ENCODE results near the gene SHC4.

The SHC4 gene

GRCh38 chr15:48891232-48891765, 72.4 kb downstream of the SHC4 start:
- Histone ChIP-seq H3K4me1 (ENCODE audit: control insufficient read depth, insufficient read depth, low read length) (peaks cover 9% of the 10 kb centered on the region), H3K9me3 (replicated peaks; ENCODE audit: low read length) (no peaks in the 10 kb centered on the region), H3K4me2 (ENCODE audit: low read length) (no peak overlapping the region), H3K36me3 (ENCODE audit: insufficient read depth, low read length) (no peaks in the 10 kb centered on the region), H3K4me3 (ENCODE audit: low read length) (no peak overlapping the region), H3K9ac (ENCODE audit: low read depth, low read length) (no peak overlapping the region), H3K27me3 (ENCODE audit: control insufficient read depth, insufficient read depth, low read length) (no peaks in the 10 kb centered on the region)

- no peak overlapping the region for H3K9ac ChIP-seq (ENCODE audit: low read depth, low read length)
- no peaks in the 10 kb centered on the region for H3K27me3 ChIP-seq (ENCODE audit: control insufficient read depth, insufficient read depth, low read length)
- no peaks in the 10 kb centered on the region for H3K36me3 ChIP-seq (ENCODE audit: insufficient read depth, low read length)
- H3K4me2 ChIP-seq (ENCODE audit: low read length): no peak overlapping the region
- no peaks in the 10 kb centered on the region for H3K9me3 ChIP-seq (replicated peaks; ENCODE audit: low read length)
- peaks cover 9% of the 10 kb centered on the region for H3K4me1 ChIP-seq (ENCODE audit: control insufficient read depth, insufficient read depth, low read length)
- H3K4me3 ChIP-seq (ENCODE audit: low read length): no peak overlapping the region
Measured at GRCh38 chr15:48890375-48890972, 73.2 kb downstream of the SHC4 start.

- Histone ChIP-seq H3K4me3 (ENCODE audit: low read length) (no peak overlapping the region), H3K4me1 (ENCODE audit: control insufficient read depth, insufficient read depth, low read length) (peaks cover 9% of the 10 kb centered on the region), H3K9ac (ENCODE audit: low read depth, low read length) (no peak overlapping the region), H3K36me3 (ENCODE audit: insufficient read depth, low read length) (no peaks in the 10 kb centered on the region), H3K4me2 (ENCODE audit: low read length) (no peak overlapping the region), H3K27me3 (ENCODE audit: control insufficient read depth, insufficient read depth, low read length) (no peaks in the 10 kb centered on the region), H3K9me3 (replicated peaks; ENCODE audit: low read length) (no peaks in the 10 kb centered on the region)
Measured at GRCh38 chr15:48889925-48890324, 73.8 kb downstream of the SHC4 start.

GRCh38 chr15:48888836-48889235, 74.9 kb downstream of the SHC4 start:
- Histone ChIP-seq H3K4me2 (ENCODE audit: low read length) (peak overlapping the region; percentile 44), H3K4me3 (ENCODE audit: low read length) (no peak overlapping the region), H3K27me3 (ENCODE audit: control insufficient read depth, insufficient read depth, low read length) (no peaks in the 10 kb centered on the region), H3K9me3 (replicated peaks; ENCODE audit: low read length) (no peaks in the 10 kb centered on the region), H3K4me1 (ENCODE audit: control insufficient read depth, insufficient read depth, low read length) (peaks cover 9% of the 10 kb centered on the region), H3K36me3 (ENCODE audit: insufficient read depth, low read length) (no peaks in the 10 kb centered on the region), H3K9ac (ENCODE audit: low read depth, low read length) (no peak overlapping the region)

- no peaks in the 10 kb centered on the region for H3K9me3 ChIP-seq (replicated peaks; ENCODE audit: low read length)
- H3K4me1 ChIP-seq (ENCODE audit: control insufficient read depth, insufficient read depth, low read length): peaks cover 9% of the 10 kb centered on the region
Measured at GRCh38 chr15:48888191-48888590, 75.5 kb downstream of the SHC4 start.

GRCh38 chr15:48887144-48887543, 76.6 kb downstream of the SHC4 start:
- no peaks in the 10 kb centered on the region for H3K36me3 ChIP-seq (ENCODE audit: insufficient read depth, low read length)
- no peak overlapping the region for H3K4me3 ChIP-seq (ENCODE audit: low read length)
- no peak overlapping the region for H3K9ac ChIP-seq (ENCODE audit: low read depth, low read length)
- H3K4me2 ChIP-seq (ENCODE audit: low read length): no peak overlapping the region
- H3K9me3 ChIP-seq (replicated peaks; ENCODE audit: low read length): no peaks in the 10 kb centered on the region
- no peaks in the 10 kb centered on the region for H3K27me3 ChIP-seq (ENCODE audit: control insufficient read depth, insufficient read depth, low read length)
- H3K4me1 ChIP-seq (ENCODE audit: control insufficient read depth, insufficient read depth, low read length): peaks cover 9% of the 10 kb centered on the region

More at GRCh38 chr15:48888191-48888590, 75.5 kb downstream of the SHC4 start:
- Histone ChIP-seq H3K27me3 (ENCODE audit: control insufficient read depth, insufficient read depth, low read length) (no peaks in the 10 kb centered on the region), H3K36me3 (ENCODE audit: insufficient read depth, low read length) (no peaks in the 10 kb centered on the region), H3K4me3 (ENCODE audit: low read length) (no peak overlapping the region), H3K4me2 (ENCODE audit: low read length) (no peak overlapping the region), H3K9ac (ENCODE audit: low read depth, low read length) (no peak overlapping the region)

GRCh38 chr15:48883699-48884098, 80.0 kb downstream of the SHC4 start:
- no peak overlapping the region for H3K4me2 ChIP-seq (ENCODE audit: low read length)
- H3K9ac ChIP-seq (ENCODE audit: low read depth, low read length): no peak overlapping the region
- peaks cover 15% of the 10 kb centered on the region for H3K4me1 ChIP-seq (ENCODE audit: control insufficient read depth, insufficient read depth, low read length)
- peaks cover 5% of the 10 kb centered on the region for H3K36me3 ChIP-seq (ENCODE audit: insufficient read depth, low read length)
- no peak overlapping the region for H3K4me3 ChIP-seq (ENCODE audit: low read length)
- no peaks in the 10 kb centered on the region for H3K9me3 ChIP-seq (replicated peaks; ENCODE audit: low read length)
- H3K27me3 ChIP-seq (ENCODE audit: control insufficient read depth, insufficient read depth, low read length): no peaks in the 10 kb centered on the region

- Histone ChIP-seq H3K9ac (ENCODE audit: low read depth, low read length) (no peak overlapping the region), H3K36me3 (ENCODE audit: insufficient read depth, low read length) (peaks cover 5% of the 10 kb centered on the region), H3K4me1 (ENCODE audit: control insufficient read depth, insufficient read depth, low read length) (peaks cover 13% of the 10 kb centered on the region), H3K27me3 (ENCODE audit: control insufficient read depth, insufficient read depth, low read length) (no peaks in the 10 kb centered on the region), H3K9me3 (replicated peaks; ENCODE audit: low read length) (no peaks in the 10 kb centered on the region), H3K4me2 (ENCODE audit: low read length) (peak overlapping the region; percentile 81), H3K4me3 (ENCODE audit: low read length) (peak overlapping the region; percentile 84)
Measured at GRCh38 chr15:48880070-48880634, 83.6 kb downstream of the SHC4 start.

- Histone ChIP-seq H3K4me3 (ENCODE audit: low read length) (peak within 1 kb of the TSS; percentile 84), H3K4me2 (ENCODE audit: low read length) (peak within 1 kb of the TSS; percentile 81), H3K9me3 (replicated peaks; ENCODE audit: low read length) (no peaks in the 10 kb centered on the region), H3K36me3 (ENCODE audit: insufficient read depth, low read length) (peaks cover 5% of the 10 kb centered on the region), H3K27me3 (ENCODE audit: control insufficient read depth, insufficient read depth, low read length) (no peaks in the 10 kb centered on the region), H3K4me1 (ENCODE audit: control insufficient read depth, insufficient read depth, low read length) (peaks cover 13% of the 10 kb centered on the region), H3K9ac (ENCODE audit: low read depth, low read length) (peak within 1 kb of the TSS; percentile 84)
Measured at GRCh38 chr15:48877630-48878595, 85.8 kb downstream of the SHC4 start, which contains the start of gene EID1. TSS of gene EID1 (plus strand) at chr15:48878134. CDS start at chr15:48878177, 43 bp downstream.

GRCh38 chr15:48876057-48876456, 87.7 kb downstream of the SHC4 start:
- Histone ChIP-seq H3K4me2 (ENCODE audit: low read length) (no peak overlapping the region), H3K36me3 (ENCODE audit: insufficient read depth, low read length) (peaks cover 5% of the 10 kb centered on the region), H3K9me3 (replicated peaks; ENCODE audit: low read length) (no peaks in the 10 kb centered on the region), H3K9ac (ENCODE audit: low read depth, low read length) (no peak overlapping the region), H3K4me3 (ENCODE audit: low read length) (no peak overlapping the region), H3K27me3 (ENCODE audit: control insufficient read depth, insufficient read depth, low read length) (no peaks in the 10 kb centered on the region), H3K4me1 (ENCODE audit: control insufficient read depth, insufficient read depth, low read length) (peaks cover 13% of the 10 kb centered on the region)

- Histone ChIP-seq H3K9ac (ENCODE audit: low read depth, low read length) (no peak overlapping the region), H3K36me3 (ENCODE audit: insufficient read depth, low read length) (peaks cover 5% of the 10 kb centered on the region), H3K4me2 (ENCODE audit: low read length) (no peak overlapping the region), H3K27me3 (ENCODE audit: control insufficient read depth, insufficient read depth, low read length) (no peaks in the 10 kb centered on the region), H3K4me1 (ENCODE audit: control insufficient read depth, insufficient read depth, low read length) (peaks cover 13% of the 10 kb centered on the region), H3K4me3 (ENCODE audit: low read length) (no peak overlapping the region), H3K9me3 (replicated peaks; ENCODE audit: low read length) (no peaks in the 10 kb centered on the region)
Measured at GRCh38 chr15:48875241-48875960, 88.3 kb downstream of the SHC4 start.

Data from skeletal muscle satellite cell (primary cell).